HepG2 (cell line): Measurements from ENCODE around the gene TBC1D32. TPM values are rescaled to one million over a fixed set of nuclear protein-coding genes. Genes with fewer than 3 reads are reported as not detected.

Experiments used
- ATAC-seq: fragments of 200-7000 bp; cut with Tn5 transposase; 3 replicates; pipeline ENCODE4 v1.9.1; 2020; ENCODE audit warnings: mild to moderate bottlenecking, moderate library complexity
- BruUV-seq: library from RNA; stranded (reverse); fragments of 400-500 nt; replicated peaks from 2 replicates; lab custom pipeline; 2021; lab: Mats Ljungman, UMichigan
- CTCF ChIA-PET: fragments of 300-600 bp; formaldehyde crosslinking; extraction: SDS; loops from one replicate; lab custom pipeline; 2021; ENCODE audit warnings: low total read pairs, inconsistent platforms, low intra/inter-chr PET ratio; lab: Yijun Ruan, JAX
- POLR2A ChIA-PET: fragments of 350-600 bp; sonication (Branson Sonifier 250); formaldehyde crosslinking; loops from one replicate; lab custom pipeline; 2020; ENCODE audit warnings: antibody characterized with exemption, inconsistent platforms; lab: Yijun Ruan, JAX
- DNase-seq: peaks from one replicate; pipeline ENCODE4 v3.0.0-alpha.2; 2015; ENCODE audit warnings: low spot score
- FAIRE-seq: peaks from 3 replicates; lab custom pipeline; 2011; peaks lifted over from hg19 to GRCh38; lab: Jason Lieb, UNC
- H2AFZ ChIP-seq: one replicate; pipeline ENCODE4 v1.6.1; 2011; ENCODE audit warnings: low read length, inconsistent platforms
- H3K27ac ChIP-seq: fragments of 300-600 bp; 3 replicates; pipeline ENCODE4 v1.8.0; 2011; ENCODE audit warnings: mixed run types, mild to moderate bottlenecking, mixed read lengths, low read length, inconsistent platforms; ENCODE audit not compliant: insufficient read depth; ENCODE audit errors: extremely low read length
- H3K27me3 ChIP-seq, 2 experiments: fragments of 200-600 bp in 1 of 2; 2 replicates in 1 of 2; 3 replicates in 1 of 2; pipeline versions ENCODE4 v1.6.0 to v1.8.0; 2011; ENCODE audit warnings: low read length in 2 of 2, mild to moderate bottlenecking in 2 of 2, moderate library complexity in 2 of 2, inconsistent platforms in 1 of 2; ENCODE audit not compliant: insufficient read depth in 2 of 2, control insufficient read depth in 1 of 2
- H3K36me3 ChIP-seq, 2 experiments: fragments of 200-600 bp in 1 of 2; replicated peaks in 1 of 2; 2 replicates in 1 of 2; 3 replicates in 1 of 2; pipeline versions ENCODE4 v1.5.1 to v1.8.0; 2011; ENCODE audit warnings: low read length in 2 of 2, inconsistent platforms in 1 of 2; ENCODE audit not compliant: insufficient read depth in 2 of 2, control insufficient read depth in 1 of 2
- H3K4me1 ChIP-seq: 2 replicates; pipeline ENCODE4 v1.5.1; 2012; ENCODE audit warnings: low read length, inconsistent platforms; ENCODE audit not compliant: insufficient read depth
- H3K4me2 ChIP-seq: 2 replicates; pipeline ENCODE4 v1.6.0; 2011; ENCODE audit warnings: low read depth, low read length, inconsistent platforms
- H3K4me3 ChIP-seq, 3 experiments: fragments of 200-600 bp in 1 of 3; sonication (generic), shearing (Covaris generic) in 1 of 3; replicated peaks in 1 of 3; 2 replicates each; pipeline ENCODE4 v1.5.1; 2011 to 2016; ENCODE audit warnings: low read length in 3 of 3, inconsistent platforms in 2 of 3, low read depth in 2 of 3, mild to moderate bottlenecking in 2 of 3, control low read depth in 1 of 3, mixed read lengths in 1 of 3; ENCODE audit not compliant: insufficient read depth in 1 of 3
- H3K79me2 ChIP-seq: one replicate; pipeline ENCODE4 v1.6.1; 2011; ENCODE audit warnings: low read length, inconsistent platforms; ENCODE audit not compliant: insufficient read depth
- H3K9ac ChIP-seq: 2 replicates; pipeline ENCODE4 v1.6.0; 2011; ENCODE audit warnings: mild to moderate bottlenecking, low read depth, low read length, inconsistent platforms; ENCODE audit not compliant: insufficient read depth
- H3K9me3 ChIP-seq: 2 replicates; pipeline ENCODE4 v1.5.1; 2012; ENCODE audit warnings: mild to moderate bottlenecking, low read length
- H4K20me1 ChIP-seq: 2 replicates; pipeline ENCODE4 v1.6.0; 2011; ENCODE audit warnings: inconsistent platforms, mild to moderate bottlenecking, low read length, moderate library complexity; ENCODE audit not compliant: insufficient read depth
- ARNTL ChIP-seq: sonication (generic); formaldehyde crosslinking; IDR thresholded peaks from 2 replicates; pipeline ENCODE4 v1.4.0; 2020; ENCODE audit warnings: mild to moderate bottlenecking, missing genetic modification reagents
- E2F1 ChIP-seq: sonication (generic); formaldehyde crosslinking; IDR thresholded peaks from 2 replicates; pipeline ENCODE4 v1.5.0; 2020; ENCODE audit warnings: missing genetic modification reagents
- GTF2F1 ChIP-seq: fragments of 150-350 bp; IDR thresholded peaks from 2 replicates; pipeline ENCODE4 v1.6.1; 2014; ENCODE audit warnings: low read length
- HES4 ChIP-seq: sonication (generic); formaldehyde crosslinking; IDR thresholded peaks from 2 replicates; pipeline ENCODE4 v1.9.0; 2021; ENCODE audit warnings: mild to moderate bottlenecking, missing genetic modification reagents, borderline replicate concordance
- JDP2 ChIP-seq: sonication (generic); formaldehyde crosslinking; IDR thresholded peaks from 2 replicates; pipeline ENCODE4 v1.8.1; 2022; ENCODE audit warnings: missing genetic modification reagents, borderline replicate concordance
- MBNL3 ChIP-seq: fragments of 250-450 bp; sonication (Bioruptor Pico); conservative IDR thresholded peaks from 2 replicates; pipeline ENCODE4 v1.8.0; 2022; ENCODE audit warnings: mild to moderate bottlenecking, inconsistent platforms
- MYC ChIP-seq: sonication (generic); formaldehyde crosslinking; IDR thresholded peaks from 2 replicates; pipeline ENCODE4 v1.9.0; 2021; ENCODE audit warnings: missing genetic modification reagents, borderline replicate concordance
- MYNN ChIP-seq: sonication (generic); formaldehyde crosslinking; IDR thresholded peaks from 2 replicates; pipeline ENCODE4 v1.4.0; 2020; ENCODE audit warnings: mild to moderate bottlenecking, low read depth, missing genetic modification reagents
- PHF20 ChIP-seq: sonication (generic); formaldehyde crosslinking; IDR thresholded peaks from 2 replicates; pipeline ENCODE4 v1.5.0; 2020; ENCODE audit warnings: mild to moderate bottlenecking, missing genetic modification reagents
- RCOR2 ChIP-seq: IDR thresholded peaks from 2 replicates; pipeline ENCODE4 v1.6.1; 2016; ENCODE audit warnings: missing biosample characterization, missing genetic modification reagents
- STAT5B ChIP-seq: sonication (generic); formaldehyde crosslinking; IDR thresholded peaks from 2 replicates; pipeline ENCODE4 v1.4.0; 2020; ENCODE audit warnings: missing genetic modification reagents
- ZBTB37 ChIP-seq: sonication (generic); formaldehyde crosslinking; IDR thresholded peaks from 2 replicates; pipeline ENCODE4 v1.4.0; 2020; ENCODE audit warnings: mild to moderate bottlenecking, missing genetic modification reagents
- in situ Hi-C: cut with HindIII; loops from 2 replicates; pipeline ENCODE4 v1.10.0; 2017; ENCODE audit warnings: low pct_unique_long_range_greater_than_20kb; ENCODE audit not compliant: extremely low pct_ligation_motif_present
- intact Hi-C: fragments of 100-400 bp; cut with micrococcal nuclease; formaldehyde crosslinking; loops from one replicate; pipeline ENCODE4 v1.10.0; 2022; ENCODE audit not compliant: unreplicated experiment
- polyA plus RNA-seq, 8 experiments: library from polyadenylated mRNA; depleted of rRNA in 3 of 8; stranded (reverse) in 7 of 8; unstranded in 1 of 8; fragments of >200 nt; fragmentation: Illumina TruSeq in 4 of 8; extraction: Trizol in 4 of 8; gene quantifications; 2 replicates each; pipeline versions ENCODE4 v1.2.1 to v1.2.3, GENCODE V29; 2011 to 2016; ENCODE audit warnings: low read depth in 4 of 8, missing spikeins in 1 of 8, mixed read lengths in 1 of 8; ENCODE audit not compliant: insufficient read depth in 1 of 8
- total RNA-seq, 5 experiments: library from RNA; depleted of rRNA; stranded (reverse); fragments of >200 nt; fragmentation: Illumina TruSeq; extraction: Trizol; gene quantifications; 2 replicates each; pipeline ENCODE4 v1.2.3, GENCODE V29; 2016; ENCODE audit warnings: low read depth in 1 of 5
- TF ChIP-seq, protein P1 (sequence below): sonication (generic); formaldehyde crosslinking; IDR thresholded peaks from 2 replicates; pipeline ENCODE4 v1.4.0; 2020; ENCODE audit warnings: missing genetic modification reagents

Gene TBC1D32
- total and polyA plus RNA-seq, 2 of the 13 experiments (the other 11 are each of a cell fraction or from before 2014, with no cell fraction given): 2.0 to 4.8 TPM

GRCh38 chr6:121158891-121159290 lies 175.4 kb downstream of the TBC1D32 start:
- Histone ChIP-seq H3K27ac (no peak overlapping the region), H3K4me1 (no peaks in the 10 kb centered on the region), H3K4me2 (no peak overlapping the region), H3K9me3 (peaks cover 58% of the 10 kb centered on the region), H3K79me2 (no peaks in the 10 kb centered on the region), H3K9ac (no peak overlapping the region), H3K36me3 (no peaks in the 10 kb centered on the region), H2AFZ (no peak overlapping the region)
- no TSS peak for BruUV-seq
- DNase-seq: no peak
- intact Hi-C loops: no loop called here
- TF ChIP-seq, protein P1, sequence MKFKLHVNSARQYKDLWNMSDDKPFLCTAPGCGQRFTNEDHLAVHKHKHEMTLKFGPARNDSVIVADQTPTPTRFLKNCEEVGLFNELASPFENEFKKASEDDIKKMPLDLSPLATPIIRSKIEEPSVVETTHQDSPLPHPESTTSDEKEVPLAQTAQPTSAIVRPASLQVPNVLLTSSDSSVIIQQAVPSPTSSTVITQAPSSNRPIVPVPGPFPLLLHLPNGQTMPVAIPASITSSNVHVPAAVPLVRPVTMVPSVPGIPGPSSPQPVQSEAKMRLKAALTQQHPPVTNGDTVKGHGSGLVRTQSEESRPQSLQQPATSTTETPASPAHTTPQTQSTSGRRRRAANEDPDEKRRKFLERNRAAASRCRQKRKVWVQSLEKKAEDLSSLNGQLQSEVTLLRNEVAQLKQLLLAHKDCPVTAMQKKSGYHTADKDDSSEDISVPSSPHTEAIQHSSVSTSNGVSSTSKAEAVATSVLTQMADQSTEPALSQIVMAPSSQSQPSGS (CRISPR knock-in tag): no peak
- TF ChIP-seq PHF20 (CRISPR knock-in tag) (no peak), HES4 (CRISPR knock-in tag) (no peak), MBNL3 (CRISPR knock-in tag) (no peak), MYC (CRISPR knock-in tag) (no peak), JDP2 (no peak)
- TF ChIP-seq, all 625 proteins: peak for 0
- no peak for ATAC-seq
- H4K20me1 ChIP-seq: no peaks in the 10 kb centered on the region
- H3K4me3 ChIP-seq: no peak overlapping the region
- POLR2A ChIA-PET: no interaction called here
- CTCF ChIA-PET: no interaction called here
- H3K27me3 ChIP-seq: no peaks in the 10 kb centered on the region
- in situ Hi-C loops: no loop called here
- no peak for FAIRE-seq

- intact Hi-C loops: no loop called here
- H3K9ac ChIP-seq: no peak overlapping the region
- no peaks in the 10 kb centered on the region for H3K79me2 ChIP-seq
- H3K4me3 ChIP-seq: no peak overlapping the region
- ATAC-seq (no peak), DNase-seq (no peak), FAIRE-seq (no peak)
- no peak overlapping the region for H3K4me2 ChIP-seq
- H3K36me3 ChIP-seq: no peaks in the 10 kb centered on the region
- no peaks in the 10 kb centered on the region for H4K20me1 ChIP-seq
- TF ChIP-seq RCOR2 (CRISPR knock-in tag): no peak
- TF ChIP-seq STAT5B (CRISPR knock-in tag): no peak
- no peak for TF ChIP-seq E2F1 (CRISPR knock-in tag)
- TF ChIP-seq MYNN (CRISPR knock-in tag): no peak
- no peak for TF ChIP-seq ARNTL
- TF ChIP-seq GTF2F1: no peak
- no peak for TF ChIP-seq ZBTB37
- ChIA-PET CTCF (no interaction called here), POLR2A (no interaction called here)
- peaks cover 63% of the 10 kb centered on the region for H3K9me3 ChIP-seq
- H3K27me3 ChIP-seq: no peaks in the 10 kb centered on the region
- no TSS peak for BruUV-seq
- H3K27ac ChIP-seq: no peak overlapping the region
- H2AFZ ChIP-seq: no peak overlapping the region
- no peaks in the 10 kb centered on the region for H3K4me1 ChIP-seq
- in situ Hi-C loops: no loop called here
Observed at GRCh38 chr6:121158438-121158837, 175.8 kb downstream of the TBC1D32 start.
